HUES6 (cell line): ENCODE data around the gene C17orf58.

Experiments
- H3K27ac ChIP-seq: 2 replicates; pipeline ENCODE4 v1.7.0; 2013; ENCODE audit warnings: low read depth, mild to moderate bottlenecking, low read length, inconsistent platforms
- H3K27me3 ChIP-seq: 2 replicates; pipeline ENCODE4 v1.6.1; 2013; ENCODE audit warnings: low read length; ENCODE audit not compliant: control insufficient read depth, insufficient read depth
- H3K36me3 ChIP-seq: 2 replicates; pipeline ENCODE4 v1.6.1; 2013; ENCODE audit warnings: low read length; ENCODE audit not compliant: control insufficient read depth, insufficient read depth
- H3K4me1 ChIP-seq: 2 replicates; pipeline ENCODE4 v1.6.1; 2013; ENCODE audit warnings: low read length; ENCODE audit not compliant: control insufficient read depth, insufficient read depth
- H3K4me3 ChIP-seq: 2 replicates; pipeline ENCODE4 v1.5.1; 2013; ENCODE audit warnings: low read depth, low read length
- H3K9ac ChIP-seq: one replicate; pipeline ENCODE4 v1.6.1; 2013; ENCODE audit warnings: mild to moderate bottlenecking, low read length
- H3K9me3 ChIP-seq: 2 replicates; pipeline ENCODE4 v1.6.1; 2013; ENCODE audit warnings: low read depth, low read length; ENCODE audit not compliant: control insufficient read depth, insufficient read depth

Gene C17orf58

DNA sequence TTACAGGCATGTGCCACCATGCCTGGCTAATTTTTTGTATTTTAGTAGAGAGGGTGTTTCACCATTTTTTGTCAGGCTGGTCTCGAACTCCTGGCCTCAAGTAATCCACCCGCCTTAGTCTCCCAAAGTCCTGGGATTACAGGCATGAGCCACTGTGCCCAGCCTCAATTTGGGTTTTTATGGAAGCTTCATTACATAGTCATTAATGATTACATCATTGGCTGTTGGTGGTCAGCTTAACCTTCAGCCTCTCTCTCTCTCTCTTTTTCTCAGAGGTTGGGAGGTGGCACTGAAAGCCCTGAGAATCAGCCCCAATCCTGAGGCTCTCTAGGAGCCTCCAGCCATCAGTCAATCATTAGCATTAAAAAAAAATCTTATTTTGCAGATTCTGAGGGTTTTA, 45.3 kb downstream of the C17orf58 start:
- Histone ChIP-seq H3K27me3 (no peaks in the 10 kb centered on the region), H3K4me1 (no peaks in the 10 kb centered on the region), H3K27ac (no peak overlapping the region), H3K36me3 (peaks cover 88% of the 10 kb centered on the region), H3K9ac (no peak overlapping the region), H3K9me3 (no peaks in the 10 kb centered on the region), H3K4me3 (no peak overlapping the region)

DNA sequence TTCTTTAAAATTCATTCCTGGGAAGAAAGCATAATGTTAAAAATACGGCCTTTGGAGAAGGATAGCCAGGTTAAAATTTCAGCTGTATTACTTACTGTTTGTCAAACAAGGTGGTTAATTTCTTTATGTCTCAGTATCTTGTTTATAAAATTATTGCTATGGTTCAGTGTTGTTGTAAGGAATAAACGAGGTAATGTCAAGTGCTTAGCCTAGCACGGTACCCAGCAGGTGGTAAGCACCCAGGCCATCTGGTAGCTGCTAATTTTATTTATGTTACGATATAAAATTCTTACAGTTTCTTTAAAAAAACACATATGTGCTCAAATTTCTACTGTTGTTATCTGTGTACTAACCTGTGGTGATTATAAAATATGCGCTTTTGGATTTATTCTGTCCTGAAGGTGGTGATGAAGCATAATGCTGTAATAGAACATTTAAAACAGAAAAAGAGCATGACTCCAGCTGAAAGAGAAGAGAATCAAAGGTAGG, 48.9 kb downstream of the C17orf58 start:
- Histone ChIP-seq H3K27ac (no peak overlapping the region), H3K9me3 (no peaks in the 10 kb centered on the region), H3K9ac (no peak overlapping the region), H3K36me3 (peaks cover 98% of the 10 kb centered on the region), H3K4me3 (no peak overlapping the region), H3K4me1 (no peaks in the 10 kb centered on the region), H3K27me3 (no peaks in the 10 kb centered on the region)

DNA sequence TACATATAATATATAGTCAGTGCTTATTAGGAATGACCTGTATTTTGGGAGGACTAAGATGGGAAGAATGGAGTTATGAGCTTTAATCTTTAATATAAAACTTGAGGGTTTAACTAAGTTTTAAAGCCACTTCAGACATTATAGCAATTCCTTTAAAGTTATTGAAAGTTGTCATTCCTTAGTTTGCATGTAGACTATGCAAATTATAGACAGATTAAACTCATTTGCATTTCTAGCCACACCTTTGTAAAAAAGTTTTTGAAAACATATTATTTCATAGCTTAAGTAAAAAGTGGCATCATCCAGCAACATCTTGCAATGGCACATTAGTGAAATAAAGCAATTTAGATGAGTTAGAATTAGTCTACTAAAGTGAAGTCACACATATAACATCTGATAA, 49.8 kb downstream of the C17orf58 start:
- Histone ChIP-seq H3K27me3 (no peaks in the 10 kb centered on the region), H3K27ac (no peak overlapping the region), H3K9me3 (no peaks in the 10 kb centered on the region), H3K9ac (no peak overlapping the region), H3K36me3 (peaks cover 100% of the 10 kb centered on the region), H3K4me3 (no peak overlapping the region), H3K4me1 (no peaks in the 10 kb centered on the region)

DNA sequence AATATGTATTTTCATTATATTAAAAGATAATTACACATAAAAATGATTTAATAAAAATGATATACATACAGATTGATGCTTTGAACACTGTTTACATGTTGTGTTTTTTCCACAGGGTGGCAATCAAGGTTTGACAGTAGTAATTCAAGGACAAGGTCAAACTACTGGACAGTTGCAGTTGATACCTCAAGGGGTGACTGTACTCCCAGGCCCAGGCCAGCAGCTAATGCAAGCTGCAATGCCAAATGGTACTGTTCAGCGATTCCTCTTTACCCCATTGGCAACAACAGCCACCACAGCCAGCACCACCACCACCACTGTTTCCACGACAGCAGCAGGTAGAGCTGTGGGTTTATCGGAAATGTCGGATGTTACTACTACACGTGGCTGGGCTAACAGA, 52.2 kb downstream of the C17orf58 start:
- Histone ChIP-seq H3K36me3 (peaks cover 99% of the 10 kb centered on the region), H3K9me3 (no peaks in the 10 kb centered on the region), H3K4me3 (no peak overlapping the region), H3K9ac (no peak overlapping the region), H3K27ac (no peak overlapping the region), H3K27me3 (no peaks in the 10 kb centered on the region), H3K4me1 (no peaks in the 10 kb centered on the region)

DNA sequence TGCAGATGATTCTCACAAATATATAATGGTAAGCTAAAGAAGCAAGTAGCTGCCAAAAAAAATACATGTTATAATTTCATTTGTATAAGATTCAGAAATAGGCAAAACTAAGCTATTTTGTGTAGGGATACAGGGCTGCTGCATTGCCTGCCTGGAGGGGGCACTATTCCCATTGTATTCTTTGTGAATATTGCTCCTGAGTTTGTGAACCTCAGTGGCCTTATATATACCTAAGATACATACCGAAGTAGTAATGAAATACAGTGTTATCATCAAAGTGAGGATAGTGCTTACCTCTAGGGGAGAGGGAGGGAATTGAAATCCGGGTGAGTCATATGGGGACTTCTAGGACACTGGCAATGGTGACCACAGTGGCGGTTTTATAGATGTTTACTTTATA, 53.5 kb downstream of the C17orf58 start:
- Histone ChIP-seq H3K4me3 (no peak overlapping the region), H3K9me3 (no peaks in the 10 kb centered on the region), H3K27ac (no peak overlapping the region), H3K36me3 (peaks cover 97% of the 10 kb centered on the region), H3K27me3 (no peaks in the 10 kb centered on the region), H3K9ac (no peak overlapping the region), H3K4me1 (no peaks in the 10 kb centered on the region)
